GM21423 (cell line): ENCODE data around the gene XYLB.
"Not testable (repeated sequence)": the region's sequence is repeated elsewhere in the genome, so short reads cannot be mapped to it uniquely, and the experiment has no call there.

Experiments
- ATAC-seq: cut with Tn5 transposase; IDR thresholded peaks from one replicate; pipeline ENCODE4 v1.9.1; 2021; ENCODE audit warnings: mild to moderate bottlenecking, moderate library complexity; ENCODE audit not compliant: unreplicated experiment

The XYLB gene

GRCh38 chr3:38320638-38321037 lies 25.9 kb upstream of the XYLB start:
- not testable (repeated sequence) for ATAC-seq

GRCh38 chr3:38323060-38323459 lies 23.5 kb upstream of the XYLB start:
- no peak for ATAC-seq

- ATAC-seq: no peak
Measured at GRCh38 chr3:38325256-38325655, 21.3 kb upstream of the XYLB start.

DNA sequence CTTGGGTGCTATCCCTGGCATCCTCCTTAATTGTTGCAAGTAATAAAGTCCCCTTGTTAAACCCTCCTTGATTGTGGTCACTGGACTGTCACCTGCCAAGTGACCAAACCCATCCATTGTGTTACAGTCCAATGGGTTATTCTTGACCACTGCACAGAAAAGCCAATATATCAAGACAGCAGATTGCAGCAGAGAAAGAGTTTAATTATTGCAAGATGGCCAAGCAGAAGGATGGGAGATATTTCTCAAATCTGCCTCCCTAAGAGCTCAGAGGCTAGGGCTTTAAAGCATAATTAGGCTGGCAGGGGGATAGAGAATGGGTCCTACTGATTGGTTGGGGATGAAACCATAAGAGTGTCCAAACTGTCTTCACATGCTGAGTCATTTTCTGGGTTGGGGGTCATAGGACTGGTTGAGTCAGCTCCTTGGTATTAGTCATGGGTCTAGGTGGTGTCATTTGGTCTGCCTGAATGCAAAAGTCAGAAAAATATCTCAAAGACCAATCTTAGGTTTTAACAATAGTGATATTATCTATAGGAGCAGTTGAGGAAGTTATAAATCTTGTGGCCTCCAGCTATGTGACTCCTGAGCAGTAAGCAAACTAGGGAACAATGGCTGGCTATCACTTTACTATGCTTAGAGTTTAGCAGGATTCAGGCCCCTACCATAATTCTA lies 19.1 kb upstream of the XYLB start:
- ATAC-seq: no peak

DNA sequence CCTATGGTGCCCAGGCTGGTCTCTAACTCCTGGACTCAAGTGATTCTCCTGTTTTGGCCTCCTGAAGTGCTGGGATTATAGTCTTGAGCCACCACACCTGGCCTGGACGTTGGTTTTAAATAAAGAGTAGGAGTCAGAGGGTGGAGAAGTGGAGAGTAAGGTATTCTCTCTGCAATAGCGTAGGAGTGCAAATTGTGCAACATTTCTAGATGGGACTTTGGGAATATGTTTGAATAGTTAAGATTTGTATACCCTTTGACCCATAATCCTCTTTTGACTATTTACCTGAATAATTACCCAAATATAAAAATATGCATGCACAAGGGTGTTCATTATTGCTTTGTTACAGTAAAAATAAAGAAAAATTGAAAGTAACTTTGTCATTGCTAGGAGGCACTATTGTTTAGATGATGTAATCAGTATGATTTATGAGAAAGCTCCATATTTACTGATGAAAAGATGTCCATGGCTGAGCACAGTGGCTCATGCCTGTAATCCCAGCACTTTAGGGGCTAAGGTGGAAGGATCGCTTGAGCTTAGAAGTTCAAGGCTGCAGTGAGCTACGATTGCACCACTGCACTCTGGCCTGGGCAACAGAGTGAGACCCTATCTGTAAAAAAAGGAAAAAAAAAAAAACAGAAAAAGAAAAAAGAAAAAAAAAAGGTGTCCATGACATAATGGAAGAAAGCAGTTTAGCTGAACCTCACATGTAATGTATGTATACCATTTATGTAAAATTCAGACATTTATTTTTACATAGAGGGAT lies 15.1 kb upstream of the XYLB start:
- ATAC-seq: no peak

DNA sequence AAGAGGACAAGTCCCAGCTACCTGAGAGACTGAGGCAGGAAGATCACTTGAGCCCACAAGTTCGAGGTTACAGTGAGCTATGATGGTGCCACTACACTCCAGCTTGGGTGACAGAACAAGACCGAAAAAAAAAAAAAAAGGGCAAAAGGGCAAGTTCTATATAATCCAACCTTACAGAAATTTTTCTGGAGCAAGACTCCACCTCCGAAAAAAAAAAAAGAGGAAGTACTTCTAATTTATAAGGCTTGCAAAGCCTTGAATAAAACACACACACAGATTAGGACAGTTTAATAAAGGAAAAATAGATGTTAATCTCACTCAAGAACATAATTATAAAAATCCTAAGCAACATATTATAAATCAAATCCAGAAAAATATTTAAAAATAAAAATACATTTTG lies 14.4 kb upstream of the XYLB start:
- no peak for ATAC-seq

GRCh38 chr3:38334142-38335055 lies 12.2 kb upstream of the XYLB start:
- ATAC-seq: no peak

DNA sequence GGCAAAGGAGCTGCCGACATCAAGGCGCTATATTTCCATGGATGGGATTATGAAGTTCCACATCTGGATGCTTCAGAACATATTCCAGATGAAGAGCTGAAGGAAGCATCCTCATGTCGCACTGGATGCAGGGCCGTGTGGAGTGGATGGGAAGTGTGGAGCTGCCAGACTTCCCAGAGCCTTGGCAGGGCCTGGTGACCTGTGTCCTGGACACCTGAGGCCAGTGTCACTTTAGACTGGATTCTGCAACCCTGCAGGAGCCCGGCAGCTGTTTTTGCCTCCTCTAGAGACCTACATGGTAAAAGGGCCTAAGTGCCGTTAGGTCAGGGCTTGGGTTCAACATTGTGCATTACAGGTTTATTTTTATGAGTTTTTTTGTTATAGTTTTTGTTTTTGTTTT lies 11.3 kb upstream of the XYLB start:
- ATAC-seq: no peak

DNA sequence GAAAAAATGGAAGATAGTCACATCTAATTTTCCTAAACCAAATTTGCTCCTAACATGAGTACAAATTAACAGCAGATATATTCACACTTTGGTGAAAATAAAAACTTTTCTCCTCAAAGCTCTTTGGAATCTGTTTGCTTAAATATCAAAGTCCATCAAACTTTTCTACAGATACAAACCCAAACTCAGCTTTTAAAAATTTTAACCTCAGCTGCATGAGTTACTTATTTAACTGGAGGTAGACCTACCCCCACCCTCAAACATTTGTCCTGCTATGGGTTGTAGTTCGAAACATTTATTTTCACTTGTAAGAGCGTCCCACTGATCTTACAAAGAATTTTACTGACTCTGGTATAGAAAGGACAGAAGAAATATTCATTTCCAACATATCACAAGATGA lies 8.9 kb upstream of the XYLB start:
- ATAC-seq: no peak

DNA sequence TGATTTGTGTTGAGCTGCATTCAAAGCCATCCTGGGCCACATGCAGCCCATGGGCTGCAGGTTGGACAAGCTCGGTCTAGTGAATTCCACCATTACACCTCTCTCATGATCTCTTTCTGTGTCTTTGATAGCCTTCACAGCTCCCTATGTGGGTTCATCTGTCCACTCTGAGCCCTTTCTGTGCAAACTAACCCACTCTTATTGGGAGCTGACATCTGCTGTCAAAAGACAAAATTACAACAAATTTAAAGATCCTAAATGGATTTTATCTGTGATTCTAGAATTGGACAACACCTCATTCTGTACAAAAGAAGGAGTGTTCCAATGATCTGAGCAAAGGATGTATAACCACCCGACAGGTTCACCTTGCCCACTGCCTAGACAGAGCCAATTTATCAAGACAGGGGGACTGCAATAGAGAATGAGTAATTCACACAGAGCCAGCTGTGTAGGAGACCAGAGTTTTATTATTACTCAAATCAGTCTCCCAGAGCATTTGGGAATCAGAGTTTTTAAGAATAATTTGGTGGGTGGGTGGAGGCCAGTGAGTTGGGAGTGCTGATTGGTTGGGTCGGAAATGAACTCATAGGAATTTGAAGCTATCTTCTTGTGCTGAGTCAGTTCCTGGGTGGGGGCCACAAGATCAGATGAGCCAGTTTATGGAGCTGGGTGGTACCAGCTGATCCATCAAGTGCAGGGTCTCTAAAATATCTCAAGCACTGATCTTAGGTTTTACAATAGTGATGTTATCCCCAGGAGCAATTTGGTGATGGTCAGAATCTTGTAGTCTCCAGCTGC lies 2.6 kb upstream of the XYLB start:
- no peak for ATAC-seq

DNA sequence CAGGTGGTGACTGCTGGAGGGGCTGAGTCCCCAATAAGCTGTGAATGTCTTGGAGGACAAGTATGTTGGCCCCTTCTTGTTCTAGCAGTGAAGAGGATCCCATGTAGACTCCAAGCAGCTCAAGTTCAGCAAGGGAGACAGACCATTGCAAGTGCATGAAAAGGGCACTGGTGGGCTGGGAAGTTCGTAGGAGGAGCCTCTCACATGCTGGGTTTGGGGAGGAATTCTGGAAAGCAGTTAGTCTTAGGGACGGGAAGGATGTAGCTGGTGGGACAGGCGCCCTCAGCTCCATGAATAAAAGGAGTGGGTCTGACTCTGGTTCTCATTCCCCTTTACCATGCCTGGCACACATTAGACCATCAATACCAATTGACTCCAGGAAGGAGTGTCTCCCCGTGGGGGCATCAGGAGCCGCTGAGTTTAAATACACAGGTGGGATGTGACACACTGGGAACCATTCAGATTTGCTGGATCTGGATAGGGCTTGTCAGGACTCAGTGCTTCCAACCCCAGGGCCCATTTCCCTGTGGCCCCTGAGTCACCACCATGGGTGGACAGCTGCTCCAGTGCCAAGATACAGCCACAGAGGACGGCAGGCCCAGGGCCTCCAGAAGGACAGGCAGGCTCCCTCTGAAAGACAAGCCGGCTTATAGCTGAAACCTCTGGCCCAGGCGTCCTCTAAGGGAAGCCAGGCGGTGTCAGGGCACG lies 552 bp upstream of the XYLB start:
- ATAC-seq: no peak

- ATAC-seq: no peak
Measured at GRCh38 chr3:38347421-38348200, 1.0 kb downstream of the XYLB start.

DNA sequence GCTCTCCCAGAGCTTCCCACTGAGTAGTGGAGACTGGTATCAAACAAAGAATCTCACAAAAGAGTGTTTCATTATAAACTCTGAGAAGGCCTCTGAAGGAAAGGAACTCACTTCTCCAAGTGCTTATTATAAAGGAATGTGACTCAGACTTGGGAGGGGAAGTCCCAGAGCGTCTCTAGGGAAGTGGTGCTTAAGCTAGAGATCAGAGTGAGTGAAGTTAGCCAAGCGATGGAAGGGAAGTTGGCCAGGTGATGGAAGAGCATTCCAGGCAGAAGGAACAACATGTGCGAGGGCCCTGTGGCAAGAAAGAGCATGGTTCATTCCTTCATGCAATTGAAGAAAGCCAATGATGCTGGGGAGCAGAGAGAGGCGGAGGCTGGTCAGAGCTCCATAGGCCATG lies 2.3 kb downstream of the XYLB start:
- no peak for ATAC-seq

GRCh38 chr3:38349684-38350359 lies 3.2 kb downstream of the XYLB start:
- no peak for ATAC-seq

GRCh38 chr3:38353151-38353550 lies 6.6 kb downstream of the XYLB start:
- ATAC-seq: no peak

DNA sequence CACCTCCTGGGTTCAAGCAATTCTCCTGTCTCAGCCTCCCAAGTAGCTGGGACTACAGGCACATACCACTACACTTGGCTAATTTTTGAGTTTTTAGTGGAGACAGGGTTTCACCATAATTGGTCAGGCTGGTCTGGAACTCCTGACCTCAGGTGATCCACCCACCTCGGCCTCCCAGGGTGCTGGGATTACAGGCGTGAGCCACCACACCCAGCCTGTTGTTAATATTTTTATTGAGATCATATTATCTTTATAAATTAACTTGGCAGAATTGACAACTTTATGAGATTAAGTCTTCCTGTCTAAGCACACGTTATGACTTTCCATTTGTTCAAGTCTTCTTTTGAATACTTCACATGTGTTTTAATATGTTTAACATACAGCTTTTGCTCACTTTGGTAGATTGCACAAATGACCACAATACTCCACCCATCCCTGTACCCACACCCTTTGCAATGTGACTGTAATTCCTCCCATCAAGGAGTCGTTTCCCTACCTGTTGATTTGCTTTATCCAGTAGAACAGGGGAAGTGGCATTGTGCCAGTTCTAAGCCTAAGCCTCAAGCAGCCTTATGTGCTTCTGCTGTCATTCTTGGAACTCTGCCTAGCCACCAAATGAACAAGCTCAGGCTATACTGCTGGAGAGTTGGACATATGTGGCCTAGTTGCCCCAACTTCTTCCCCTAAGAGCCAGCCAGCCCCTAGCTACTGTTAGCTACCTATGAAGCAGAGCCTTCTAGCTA lies 8.2 kb downstream of the XYLB start:
- ATAC-seq: no peak

- no peak for ATAC-seq
Measured at GRCh38 chr3:38359038-38359437, 12.5 kb downstream of the XYLB start.

DNA sequence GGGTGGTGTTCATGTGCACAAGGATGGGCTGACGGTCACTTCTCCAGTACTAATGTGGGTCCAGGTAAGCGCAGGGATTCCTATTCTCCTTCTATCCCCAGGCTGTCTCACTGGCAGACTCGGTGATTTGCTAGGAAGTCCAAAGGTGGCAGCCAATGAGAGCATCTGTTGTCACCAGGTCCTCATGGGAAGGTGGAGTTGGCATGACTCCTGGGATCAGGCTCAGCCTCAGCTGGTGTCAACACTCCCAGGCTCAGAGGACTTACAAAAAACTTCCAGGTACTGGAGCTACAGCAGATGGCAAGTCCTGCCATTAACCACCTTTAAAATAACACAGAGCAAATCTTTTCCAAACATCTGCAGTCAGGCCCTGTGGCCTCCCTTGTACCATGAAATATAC lies 13.8 kb downstream of the XYLB start:
- no peak for ATAC-seq
